Peyer's patch (tissue), 4 donors: ENCODE measurements around the gene PARD3B. TPM values are rescaled to one million over a fixed set of nuclear protein-coding genes. Genes with fewer than 3 reads are reported as not detected.

Experiments used
- DNase-seq, 3 donors: peaks; one replicate each; pipeline ENCODE4 v3.0.0-alpha.2; 2017 to 2019
- H3K27ac ChIP-seq, 4 donors: fragments of 200-600 bp; sonication (generic); one replicate each; pipeline ENCODE4 v1.5.1; 2016 to 2019
- H3K27me3 ChIP-seq, 2 donors: fragments of 200-600 bp; sonication (generic); one replicate each; pipeline ENCODE4 v1.5.1; 2019
- H3K36me3 ChIP-seq, 3 donors: fragments of 200-600 bp; sonication (generic); one replicate each; pipeline ENCODE4 v1.5.1; 2016 to 2019
- H3K4me1 ChIP-seq, 4 donors: fragments of 200-600 bp; sonication (generic); one replicate each; pipeline ENCODE4 v1.5.1; 2016 to 2019
- H3K4me3 ChIP-seq, 4 donors: fragments of 200-600 bp; sonication (generic); 1 replicate in 3 of 4; 2 replicates in 1 of 4; pipeline ENCODE4 v1.5.1; 2016 to 2019; ENCODE audit warnings: mild to moderate bottlenecking in 1 of 4
- H3K9me3 ChIP-seq, 4 donors: fragments of 200-600 bp; sonication (generic); one replicate each; pipeline ENCODE4 v1.5.1; 2016 to 2019; ENCODE audit warnings: mild to moderate bottlenecking in 1 of 4
- CTCF ChIP-seq, 6 experiments: fragments of 450-650 bp in 4 of 6; fragments of 200-600 bp in 2 of 6; sonication (generic) in 1 of 6; IDR thresholded peaks; one replicate each; pipeline ENCODE4 v1.5.1; 2017 to 2019; ENCODE audit warnings: antibody characterized with exemption in 6 of 6, mild to moderate bottlenecking in 3 of 6, moderate library complexity in 1 of 6
- POLR2A ChIP-seq, 2 donors: fragments of 450-650 bp; IDR thresholded peaks; one replicate each; pipeline ENCODE4 v1.5.1; 2017; ENCODE audit warnings: antibody characterized with exemption in 2 of 2, mild to moderate bottlenecking in 2 of 2, moderate library complexity in 2 of 2
- total RNA-seq, 4 donors: library from RNA; depleted of rRNA; stranded (reverse); fragments of >200 nt; gene quantifications; one replicate each; pipeline ENCODE4 v1.1.0, GENCODE V29; 2016

The PARD3B gene
- total RNA-seq, 4 donors from 2014 or later = 19.6 to 52.0 (median 40.6) TPM

GRCh38 chr2:205169012-205169411, 623.7 kb downstream of the PARD3B start:
- no peaks in the 10 kb centered on the region for H3K4me1 ChIP-seq
- no peaks in the 10 kb centered on the region for H3K9me3 ChIP-seq
- DNase-seq = no peak
- no peak overlapping the region for H3K27ac ChIP-seq
- H3K4me3 ChIP-seq = no peak overlapping the region
- no peaks in the 10 kb centered on the region for H3K36me3 ChIP-seq
- no peaks in the 10 kb centered on the region for H3K27me3 ChIP-seq
- TF ChIP-seq POLR2A (IDR thresholded peaks at IDR 0.05) (no peak), CTCF (IDR thresholded peaks at IDR 0.05) (no peak)

- Histone ChIP-seq H3K27ac (no peak overlapping the region), H3K27me3 (no peaks in the 10 kb centered on the region), H3K9me3 (no peaks in the 10 kb centered on the region), H3K36me3 (no peaks in the 10 kb centered on the region), H3K4me3 (no peak overlapping the region), H3K4me1 (no peaks in the 10 kb centered on the region)
- no peak for DNase-seq
- no peak for TF ChIP-seq CTCF (IDR thresholded peaks at IDR 0.05)
- TF ChIP-seq POLR2A (IDR thresholded peaks at IDR 0.05) = no peak
Observed at GRCh38 chr2:205169464-205169863, 624.2 kb downstream of the PARD3B start.

GRCh38 chr2:205170399-205170798, 625.1 kb downstream of the PARD3B start:
- TF ChIP-seq POLR2A (IDR thresholded peaks at IDR 0.05) = no peak
- no peak for TF ChIP-seq CTCF (IDR thresholded peaks at IDR 0.05)
- H3K4me3 ChIP-seq = no peak overlapping the region
- H3K27ac ChIP-seq = no peak overlapping the region
- DNase-seq = no peak
- H3K4me1 ChIP-seq = no peaks in the 10 kb centered on the region
- H3K27me3 ChIP-seq = no peaks in the 10 kb centered on the region
- H3K9me3 ChIP-seq = no peaks in the 10 kb centered on the region
- H3K36me3 ChIP-seq = no peaks in the 10 kb centered on the region

- Histone ChIP-seq H3K4me1 (no peaks in the 10 kb centered on the region), H3K36me3 (no peaks in the 10 kb centered on the region), H3K4me3 (no peak overlapping the region), H3K27me3 (no peaks in the 10 kb centered on the region), H3K9me3 (no peaks in the 10 kb centered on the region), H3K27ac (no peak overlapping the region)
- no peak for TF ChIP-seq POLR2A (IDR thresholded peaks at IDR 0.05)
- TF ChIP-seq CTCF (IDR thresholded peaks at IDR 0.05) = no peak
- no peak for DNase-seq
Observed at GRCh38 chr2:205171261-205171940, 626.1 kb downstream of the PARD3B start.

- TF ChIP-seq CTCF (IDR thresholded peaks at IDR 0.05) = no peak
- no peak for TF ChIP-seq POLR2A (IDR thresholded peaks at IDR 0.05)
- no peaks in the 10 kb centered on the region for H3K4me1 ChIP-seq
- no peak for DNase-seq
- no peaks in the 10 kb centered on the region for H3K27me3 ChIP-seq
- no peak overlapping the region for H3K27ac ChIP-seq
- no peak overlapping the region for H3K4me3 ChIP-seq
- no peaks in the 10 kb centered on the region for H3K9me3 ChIP-seq
- no peaks in the 10 kb centered on the region for H3K36me3 ChIP-seq
Observed at GRCh38 chr2:205175831-205176230, 630.6 kb downstream of the PARD3B start.

- H3K9me3 ChIP-seq = no peaks in the 10 kb centered on the region
- H3K4me3 ChIP-seq = no peak overlapping the region
- no peaks in the 10 kb centered on the region for H3K27me3 ChIP-seq
- TF ChIP-seq CTCF (IDR thresholded peaks at IDR 0.05) (no peak), POLR2A (IDR thresholded peaks at IDR 0.05) (no peak)
- H3K27ac ChIP-seq = no peak overlapping the region
- H3K4me1 ChIP-seq = no peaks in the 10 kb centered on the region
- H3K36me3 ChIP-seq = no peaks in the 10 kb centered on the region
- DNase-seq = no peak
Observed at GRCh38 chr2:205176546-205176945, 631.3 kb downstream of the PARD3B start.
